Measurements from ENCODE around the gene NSDHL. TPM values are rescaled to one million over a fixed set of nuclear protein-coding genes. Genes with fewer than 3 reads are reported as not detected.
"Not testable (repeated sequence)": the region's sequence is repeated elsewhere in the genome, so short reads cannot be mapped to it uniquely, and the experiment has no call there.

Gene NSDHL
- total RNA-seq, 1 donor from 2014 or later = 19.0 TPM

GRCh38 chrX:152904151-152905080 is 73.6 kb downstream of the NSDHL start:
- ATAC-seq (ENCODE audit: poor library complexity) (peak; percentile 68), DNase-seq (peak; percentile 56)
- intact Hi-C loops (cut with DNase I) = no loop called here

- ATAC-seq (ENCODE audit: poor library complexity) (peak; percentile 25), DNase-seq (no peak)
- intact Hi-C loops (cut with DNase I) = no loop called here
These were observed 74.2 kb downstream of the NSDHL start for GRCh38 chrX:152905081-152905420.

GRCh38 chrX:152907084-152907651 is 76.3 kb downstream of the NSDHL start:
- ATAC-seq (ENCODE audit: poor library complexity) (no peak), DNase-seq (no peak)
- intact Hi-C loops (cut with DNase I) = no loop called here

GRCh38 chrX:152908486-152908885 is 77.6 kb downstream of the NSDHL start:
- DNase-seq = no peak
- intact Hi-C loops (cut with DNase I) = no loop called here
- ATAC-seq (ENCODE audit: poor library complexity) = no peak

DNA sequence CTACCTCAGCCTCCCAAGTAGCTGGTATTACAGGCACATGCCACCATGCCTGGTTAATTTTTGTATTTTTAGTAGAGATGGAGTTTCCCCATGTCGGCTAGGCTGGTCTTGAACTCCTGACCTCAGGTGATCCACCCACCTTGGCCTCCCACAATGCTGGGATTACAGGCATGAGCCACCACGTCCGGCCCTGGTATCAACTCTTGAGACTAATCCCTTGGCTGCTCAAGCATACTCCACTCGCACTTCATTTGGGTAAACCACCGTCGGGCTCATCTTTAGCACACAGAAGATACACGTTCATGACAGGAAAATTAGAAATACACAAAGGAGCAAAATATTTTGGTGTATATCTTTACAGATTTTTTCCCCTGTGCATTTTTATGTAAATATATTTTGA is 79.2 kb downstream of the NSDHL start:
- intact Hi-C loops (cut with DNase I); ATAC-seq (ENCODE audit: poor library complexity); DNase-seq: not testable (repeated sequence)

DNA sequence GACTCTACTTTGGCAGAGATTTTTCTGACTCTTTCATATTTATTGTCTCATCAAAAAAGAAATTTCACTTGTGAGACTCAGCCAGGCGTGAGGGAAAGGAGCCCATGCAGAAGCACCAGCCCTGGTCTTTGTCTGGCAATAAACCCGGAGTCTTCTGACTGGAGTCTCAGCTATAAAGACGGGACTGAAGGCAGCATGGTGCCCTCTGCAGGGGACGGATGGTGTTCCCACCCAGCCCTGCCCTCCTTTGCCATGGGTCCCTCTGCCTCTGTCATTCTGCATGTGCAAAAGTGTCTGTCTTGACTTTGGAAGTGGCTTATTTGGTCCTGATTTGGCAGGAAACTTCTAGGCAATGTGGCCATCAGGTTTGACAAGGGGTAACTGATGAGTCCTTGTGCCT is 81.2 kb downstream of the NSDHL start:
- ATAC-seq (ENCODE audit: poor library complexity) = no peak
- no peak for DNase-seq
- intact Hi-C loops (cut with DNase I) = no loop called here

DNA sequence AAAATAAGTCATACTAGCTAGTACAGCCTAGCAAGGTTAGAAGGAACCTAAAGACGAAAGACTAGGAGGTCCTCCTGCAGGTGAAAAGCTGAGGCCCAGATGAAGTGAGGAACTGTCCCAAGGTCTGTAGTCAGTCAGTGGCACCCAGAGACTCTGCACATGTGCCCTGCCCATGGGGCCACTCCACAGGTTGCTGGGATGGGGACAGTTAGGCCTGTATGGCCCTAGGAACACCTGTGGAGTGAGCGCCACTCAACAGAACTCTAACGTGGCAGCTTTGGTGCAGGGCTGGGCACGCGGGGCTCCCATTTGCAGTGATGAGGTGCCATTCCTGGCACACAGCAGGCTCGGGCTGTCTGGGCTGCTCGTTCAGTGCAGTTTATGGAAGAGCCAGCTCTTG is 81.8 kb downstream of the NSDHL start:
- ATAC-seq (ENCODE audit: poor library complexity) (no peak), DNase-seq (no peak)
- intact Hi-C loops (cut with DNase I) = no loop called here

DNA sequence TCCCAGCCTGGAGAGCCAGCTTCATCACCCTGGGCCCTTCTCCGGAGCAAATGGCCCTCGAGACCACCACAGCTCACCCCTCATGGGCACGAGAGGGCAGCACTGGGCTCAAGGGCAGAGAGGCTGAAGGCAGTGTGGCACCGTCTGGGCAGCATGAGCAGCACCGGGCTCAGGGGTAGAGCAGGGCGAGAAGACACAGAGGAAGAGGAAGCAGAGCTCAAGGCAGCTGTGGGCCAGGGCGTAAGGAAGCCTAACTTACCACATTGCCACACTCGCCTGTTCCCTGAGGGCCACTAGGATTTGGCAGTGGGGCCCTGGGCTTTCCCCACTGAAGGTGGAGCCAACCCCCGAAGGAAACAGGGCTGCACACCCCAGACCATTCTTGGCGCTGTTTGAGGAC is 82.5 kb downstream of the NSDHL start:
- ATAC-seq (ENCODE audit: poor library complexity) (no peak), DNase-seq (no peak)
- intact Hi-C loops (cut with DNase I) = no loop called here

GRCh38 chrX:152913910-152914309 is 83.0 kb downstream of the NSDHL start:
- DNase-seq (no peak), ATAC-seq (ENCODE audit: poor library complexity) (no peak)
- intact Hi-C loops (cut with DNase I) = no loop called here

DNA sequence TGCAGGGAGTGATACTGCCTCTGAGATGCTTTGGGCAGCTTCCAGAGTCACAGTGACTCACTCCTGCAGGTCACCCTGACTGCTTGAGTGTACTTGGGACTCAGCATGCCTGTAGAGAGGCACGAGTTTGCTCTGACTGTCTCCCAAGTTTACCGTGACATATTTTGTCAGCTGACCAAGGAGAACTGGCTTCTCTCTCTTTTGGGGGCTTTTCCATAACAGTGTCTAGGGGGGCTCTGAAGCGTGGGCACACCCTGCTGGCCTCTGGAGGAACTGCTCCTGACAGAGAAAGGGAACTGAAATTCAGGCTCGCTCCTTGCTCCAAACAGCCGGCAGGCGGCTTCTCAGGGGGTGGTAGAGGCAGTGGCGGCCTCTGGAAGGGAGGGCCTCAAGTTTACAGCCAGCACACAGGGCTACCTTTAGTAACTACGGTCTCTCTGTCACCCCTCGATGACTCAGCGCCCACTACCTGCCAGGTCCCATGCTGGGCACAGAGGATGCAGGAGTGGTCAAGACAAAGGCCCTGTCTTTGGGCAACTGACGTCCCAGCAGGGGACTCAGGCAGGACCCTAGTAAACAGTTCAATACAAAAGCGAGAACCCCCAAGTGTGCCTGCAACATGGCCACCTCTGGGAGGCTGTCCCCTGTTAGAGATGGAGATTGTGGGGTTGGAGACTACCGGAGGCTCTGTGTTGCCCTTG is 84.8 kb downstream of the NSDHL start:
- DNase-seq (peak; percentile 42), ATAC-seq (ENCODE audit: poor library complexity) (peak; percentile 49)
- intact Hi-C loops (cut with DNase I) = no loop called here

GRCh38 chrX:152917656-152918579 is 87.1 kb downstream of the NSDHL start:
- intact Hi-C loops (cut with DNase I) = no loop called here
- DNase-seq = peak; percentile 43
- ATAC-seq (ENCODE audit: poor library complexity) = no peak

DNA sequence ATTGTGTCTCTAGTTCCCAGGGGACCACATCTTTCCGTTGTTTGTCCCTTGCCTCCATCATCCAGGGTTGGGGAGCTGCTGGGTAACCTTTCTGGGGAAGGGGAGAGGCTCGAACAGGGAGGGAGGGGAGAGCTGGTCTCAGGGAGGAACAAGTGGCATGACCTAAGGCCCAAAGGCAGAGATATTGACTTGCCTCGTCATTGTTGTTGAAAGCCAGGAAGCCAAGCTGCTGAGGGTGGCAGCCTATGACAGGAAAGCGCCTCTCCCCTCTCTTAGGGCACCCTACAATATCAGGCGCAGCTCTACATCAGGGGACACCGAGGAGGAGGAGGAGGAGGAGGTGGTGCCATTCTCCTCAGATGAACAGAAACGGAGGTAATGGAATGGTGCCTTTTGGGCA is 87.8 kb downstream of the NSDHL start:
- no peak for DNase-seq
- intact Hi-C loops (cut with DNase I) = no loop called here
- no peak for ATAC-seq (ENCODE audit: poor library complexity)

Other genes starting within 250 kb of the NSDHL start
- not detected for gene GABRQ, start 193.2 kb upstream of the NSDHL start, total RNA-seq
- not detected for gene MAGEA3, start 132.3 kb upstream of the NSDHL start, total RNA-seq
- gene CSAG2, start 121.8 kb upstream of the NSDHL start, total RNA-seq = not detected
- not detected for gene MAGEA2B, start 116.4 kb upstream of the NSDHL start, total RNA-seq
- gene CSAG1, start 97.3 kb upstream of the NSDHL start, total RNA-seq = not detected
- gene MAGEA12, start 97.3 kb upstream of the NSDHL start, total RNA-seq = not detected
- not detected for gene MAGEA2, start 77.2 kb upstream of the NSDHL start, total RNA-seq
- gene CSAG3, start 71.8 kb upstream of the NSDHL start, total RNA-seq = not detected
- gene MAGEA6, start 61.4 kb upstream of the NSDHL start, total RNA-seq = not detected
- 24.5 TPM for gene CETN2, start 306 bp upstream of the NSDHL start, total RNA-seq
- 1.6 TPM for gene ZNF185, start 67.0 kb downstream of the NSDHL start, total RNA-seq
- gene PNMA5, start 163.1 kb downstream of the NSDHL start, total RNA-seq = not detected
- gene PNMA3, start 225.4 kb downstream of the NSDHL start, total RNA-seq = 2.5 TPM
- gene PNMA6A, start 241.4 kb downstream of the NSDHL start, total RNA-seq = 3.0 TPM

All from Right ventricle myocardium superior (tissue), 1 donor.